GM19193 (cell line): ENCODE results near the gene C21orf91.

Source experiments
- POLR2A ChIP-seq: IDR thresholded peaks from 4 replicates; pipeline ENCODE4 v1.6.1; 2011; ENCODE audit not compliant: insufficient read depth, insufficient read length; ENCODE audit errors: extremely low read depth

Gene C21orf91

GRCh38 chr21:17763288-17764037 lies 55.7 kb downstream of the C21orf91 start:
- no peak for TF ChIP-seq POLR2A

- TF ChIP-seq POLR2A, result no peak
These were observed 59.5 kb downstream of the C21orf91 start for GRCh38 chr21:17759511-17760178.

GRCh38 chr21:17758683-17759082 lies 60.5 kb downstream of the C21orf91 start:
- TF ChIP-seq POLR2A, result no peak

GRCh38 chr21:17757671-17758070 lies 61.5 kb downstream of the C21orf91 start:
- no peak for TF ChIP-seq POLR2A

GRCh38 chr21:17753736-17754135 lies 65.4 kb downstream of the C21orf91 start:
- no peak for TF ChIP-seq POLR2A

- TF ChIP-seq POLR2A, result no peak
These were observed 67.0 kb downstream of the C21orf91 start for GRCh38 chr21:17752171-17752570.

- TF ChIP-seq POLR2A, result no peak
These were observed 72.2 kb downstream of the C21orf91 start for GRCh38 chr21:17746920-17747319.

- no peak for TF ChIP-seq POLR2A
These were observed 74.1 kb downstream of the C21orf91 start for GRCh38 chr21:17745086-17745485.

GRCh38 chr21:17742940-17743592 lies 76.1 kb downstream of the C21orf91 start:
- no peak for TF ChIP-seq POLR2A

- no peak for TF ChIP-seq POLR2A
These were observed 77.0 kb downstream of the C21orf91 start for GRCh38 chr21:17742181-17742580.
